ENCODE data around the gene KLHDC4. TPM values are rescaled to one million over a fixed set of nuclear protein-coding genes. Genes with fewer than 3 reads are reported as not detected.

KLHDC4 gene
- total and polyA plus RNA-seq, 11 donors = 6.8 to 20.5 (median 14.3) TPM

DNA sequence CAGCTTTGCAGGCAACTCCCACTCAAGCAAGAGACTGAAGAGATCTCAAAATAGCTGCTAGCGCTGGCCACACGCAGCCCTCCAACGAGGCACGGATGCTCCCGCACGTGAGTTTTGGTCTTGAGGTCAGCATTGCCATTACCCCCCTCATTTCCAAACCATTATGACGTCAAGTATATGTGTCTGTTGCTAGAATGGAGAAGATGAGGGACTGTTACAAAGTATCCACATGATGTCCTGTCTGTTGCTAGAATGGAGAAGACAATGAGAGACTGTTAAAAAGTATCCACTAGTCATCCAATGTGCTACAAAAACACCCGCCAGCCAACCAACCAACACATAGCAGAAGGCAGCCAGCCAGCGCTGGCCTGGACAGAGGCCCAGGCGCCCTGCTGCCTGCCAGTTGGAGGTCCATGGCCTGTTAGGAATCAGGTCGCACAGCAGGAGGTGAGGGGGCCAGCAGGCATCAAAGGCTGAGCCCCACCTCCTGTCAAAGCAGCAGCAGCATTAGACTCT lies 24.8 kb downstream of the KLHDC4 start:
- peak overlapping the region in 2 of 12 donors; percentile 8 to 49 for H3K27ac ChIP-seq
- ATAC-seq = peak; percentile 57 to 88 (median 86)
- 64 to 72% (median 70%) methylated on average over 8 to 11 of the region's 11 CpGs for WGBS, 4 donors
- H3K9me3 ChIP-seq = no peaks in the 10 kb centered on the region
- intact Hi-C loops (cut with DNase I) = no loop called here
- peak in 4 of 5 donors; percentile 31 to 58 (median 44) for DNase-seq
- H3K27me3 ChIP-seq = no peaks in the 10 kb centered on the region
- peaks cover 0 to 68% (median 20%) of the 10 kb centered on the region in 9 donors for H3K36me3 ChIP-seq
- peaks cover 0 to 16% (median 6%) of the 10 kb centered on the region in 12 donors for H3K4me1 ChIP-seq
- TF ChIP-seq, protein P1, sequence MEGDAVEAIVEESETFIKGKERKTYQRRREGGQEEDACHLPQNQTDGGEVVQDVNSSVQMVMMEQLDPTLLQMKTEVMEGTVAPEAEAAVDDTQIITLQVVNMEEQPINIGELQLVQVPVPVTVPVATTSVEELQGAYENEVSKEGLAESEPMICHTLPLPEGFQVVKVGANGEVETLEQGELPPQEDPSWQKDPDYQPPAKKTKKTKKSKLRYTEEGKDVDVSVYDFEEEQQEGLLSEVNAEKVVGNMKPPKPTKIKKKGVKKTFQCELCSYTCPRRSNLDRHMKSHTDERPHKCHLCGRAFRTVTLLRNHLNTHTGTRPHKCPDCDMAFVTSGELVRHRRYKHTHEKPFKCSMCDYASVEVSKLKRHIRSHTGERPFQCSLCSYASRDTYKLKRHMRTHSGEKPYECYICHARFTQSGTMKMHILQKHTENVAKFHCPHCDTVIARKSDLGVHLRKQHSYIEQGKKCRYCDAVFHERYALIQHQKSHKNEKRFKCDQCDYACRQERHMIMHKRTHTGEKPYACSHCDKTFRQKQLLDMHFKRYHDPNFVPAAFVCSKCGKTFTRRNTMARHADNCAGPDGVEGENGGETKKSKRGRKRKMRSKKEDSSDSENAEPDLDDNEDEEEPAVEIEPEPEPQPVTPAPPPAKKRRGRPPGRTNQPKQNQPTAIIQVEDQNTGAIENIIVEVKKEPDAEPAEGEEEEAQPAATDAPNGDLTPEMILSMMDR (IDR thresholded peaks at IDR 0.05) = no peak
- H3K4me3 ChIP-seq = no peak overlapping the region

DNA sequence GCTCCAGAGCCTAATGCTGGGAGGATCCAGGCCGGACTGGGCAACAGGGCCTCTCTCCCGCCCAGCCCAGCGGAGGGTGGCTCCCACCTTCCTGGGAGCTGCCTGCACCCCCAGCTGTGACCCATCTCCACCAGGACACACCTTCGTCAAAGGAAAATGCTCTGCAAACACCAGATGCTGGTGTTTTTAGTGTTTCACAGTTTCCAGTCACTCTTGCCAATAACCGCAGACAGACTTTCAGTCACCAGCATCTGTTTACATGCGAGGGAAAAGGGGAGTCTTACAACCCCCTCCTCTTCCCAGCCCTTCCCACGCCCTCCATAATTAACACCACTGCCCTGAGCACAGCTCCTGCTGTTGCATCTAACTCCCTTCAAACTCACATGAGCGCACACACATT lies 25.3 kb downstream of the KLHDC4 start:
- Histone ChIP-seq H3K9me3 (no peaks in the 10 kb centered on the region), H3K27ac (peak overlapping the region in 1 of 12 donors; percentile 49), H3K36me3 (peaks cover 0 to 66% (median 15%) of the 10 kb centered on the region in 9 donors), H3K27me3 (no peaks in the 10 kb centered on the region), H3K4me3 (no peak overlapping the region), H3K4me1 (peaks cover 0 to 16% (median 6%) of the 10 kb centered on the region in 12 donors)
- no peak for DNase-seq
- 90 to 95% (median 93%) methylated on average over 7 to 8 of the region's 8 CpGs for WGBS, 4 donors
- no peak for TF ChIP-seq POLR2A (IDR thresholded peaks at IDR 0.05)
- TF ChIP-seq, protein P1 (IDR thresholded peaks at IDR 0.05) = no peak
- intact Hi-C loops (cut with DNase I) = no loop called here
- peak in 2 of 4 donors; percentile 10 to 50 for ATAC-seq

DNA sequence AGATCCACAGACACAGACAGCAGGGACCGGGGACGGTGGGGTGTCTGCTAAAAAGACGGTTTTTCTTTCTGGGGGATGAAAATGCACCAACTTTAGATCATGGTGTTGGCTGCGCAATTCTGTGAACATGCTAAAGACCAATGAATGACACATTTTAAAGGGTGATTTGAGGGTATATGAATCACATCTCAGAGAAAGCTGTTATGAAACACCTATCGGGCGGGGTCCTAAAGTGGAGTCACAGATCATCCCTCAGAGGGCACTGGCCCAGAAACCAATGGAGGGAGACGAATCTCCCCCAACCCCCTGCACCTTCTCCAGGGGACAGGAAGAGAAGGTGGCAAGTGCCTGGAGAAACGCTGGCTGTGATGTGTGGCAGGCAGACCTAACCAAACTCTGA lies 26.0 kb downstream of the KLHDC4 start:
- no peaks in the 10 kb centered on the region for H3K27me3 ChIP-seq
- peaks cover 0 to 16% (median 6%) of the 10 kb centered on the region in 12 donors for H3K4me1 ChIP-seq
- H3K27ac ChIP-seq = no peak overlapping the region
- DNase-seq = no peak
- H3K36me3 ChIP-seq = peaks cover 0 to 59% (median 10%) of the 10 kb centered on the region in 9 donors
- no peak for TF ChIP-seq POLR2A (IDR thresholded peaks at IDR 0.05)
- TF ChIP-seq, protein P1 (IDR thresholded peaks at IDR 0.05) = no peak
- no peak for ATAC-seq
- WGBS, 4 donors = 93 to 97% (median 95%) methylated on average over 8 of the region's 8 CpGs
- intact Hi-C loops (cut with DNase I) = no loop called here
- no peaks in the 10 kb centered on the region for H3K9me3 ChIP-seq
- H3K4me3 ChIP-seq = no peak overlapping the region

DNA sequence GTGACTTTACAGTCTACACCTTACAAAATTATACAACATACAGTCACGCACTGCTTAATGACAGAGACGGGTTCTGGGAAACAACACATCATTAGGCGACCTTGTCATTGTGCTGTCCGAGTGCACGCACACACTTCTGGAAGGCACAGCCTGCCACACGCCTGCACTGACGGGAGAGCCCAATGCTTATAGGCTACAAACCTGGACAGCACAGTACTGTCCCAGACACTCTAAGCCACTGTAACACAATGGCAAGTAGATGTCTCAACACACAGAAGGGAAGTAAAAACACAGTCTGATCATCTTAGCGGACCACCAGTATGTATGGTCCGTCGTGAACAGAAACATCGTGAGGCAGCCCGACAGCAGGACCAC lies 29.8 kb downstream of the KLHDC4 start:
- Histone ChIP-seq H3K36me3 (peaks cover 0 to 44% (median 14%) of the 10 kb centered on the region in 9 donors), H3K9me3 (no peaks in the 10 kb centered on the region), H3K27ac (no peak overlapping the region), H3K27me3 (no peaks in the 10 kb centered on the region), H3K4me1 (peaks cover 0 to 11% (median 6%) of the 10 kb centered on the region in 12 donors), H3K4me3 (no peak overlapping the region)
- intact Hi-C loops (cut with DNase I) = no loop called here
- DNase-seq (no peak), ATAC-seq (no peak)
- WGBS, 4 donors = 91 to 95% (median 92%) methylated on average over 12 of the region's 12 CpGs
- TF ChIP-seq, protein P1 (IDR thresholded peaks at IDR 0.05) = no peak
- no peak for TF ChIP-seq POLR2A (IDR thresholded peaks at IDR 0.05)
